HUES48 (cell line): ENCODE measurements around the gene BANF1.
"Not testable (repeated sequence)": the region's sequence is repeated elsewhere in the genome, so short reads cannot be mapped to it uniquely, and the experiment has no call there.

Experiments
- H3K27ac ChIP-seq: one replicate; pipeline ENCODE4 v1.7.0; 2013; ENCODE audit warnings: low read depth, low read length, inconsistent platforms
- H3K27me3 ChIP-seq: 2 replicates; pipeline ENCODE4 v1.6.1; 2013; ENCODE audit warnings: mild to moderate bottlenecking, low read length; ENCODE audit not compliant: control insufficient read depth, insufficient read depth
- H3K36me3 ChIP-seq: 2 replicates; pipeline ENCODE4 v1.6.1; 2013; ENCODE audit warnings: low read length; ENCODE audit not compliant: control insufficient read depth, insufficient read depth
- H3K4me1 ChIP-seq: 2 replicates; pipeline ENCODE4 v1.6.1; 2013; ENCODE audit warnings: mild to moderate bottlenecking, low read length; ENCODE audit not compliant: control insufficient read depth, insufficient read depth
- H3K4me3 ChIP-seq: 2 replicates; pipeline ENCODE4 v1.5.1; 2013; ENCODE audit warnings: mild to moderate bottlenecking, low read depth, low read length
- H3K9ac ChIP-seq: 2 replicates; pipeline ENCODE4 v1.6.1; 2013; ENCODE audit warnings: mild to moderate bottlenecking, low read depth, low read length, moderate library complexity
- H3K9me3 ChIP-seq: 2 replicates; pipeline ENCODE4 v1.6.1; 2013; ENCODE audit warnings: low read length; ENCODE audit not compliant: control insufficient read depth, insufficient read depth

BANF1 gene

DNA sequence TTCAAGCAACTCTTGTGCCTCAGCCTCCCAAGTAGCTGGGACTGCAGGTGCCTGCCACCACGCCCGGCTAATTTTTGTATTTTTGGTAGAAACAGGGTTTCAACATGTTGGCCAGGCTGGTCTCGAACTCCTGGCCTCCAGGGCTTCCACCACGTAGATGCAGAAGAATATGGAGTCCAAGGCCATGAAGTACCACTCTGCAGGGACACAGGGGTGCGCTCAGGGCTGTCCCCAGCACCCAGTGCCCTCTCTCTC lies 20.8 kb downstream of the BANF1 start:
- not testable (repeated sequence) for H3K4me3 ChIP-seq, H3K9ac ChIP-seq, H3K4me1 ChIP-seq, H3K36me3 ChIP-seq, H3K27ac ChIP-seq, H3K9me3 ChIP-seq
- peaks cover 17% of the 10 kb centered on the region; the same call in 1 of the 2 replicates for H3K27me3 ChIP-seq

DNA sequence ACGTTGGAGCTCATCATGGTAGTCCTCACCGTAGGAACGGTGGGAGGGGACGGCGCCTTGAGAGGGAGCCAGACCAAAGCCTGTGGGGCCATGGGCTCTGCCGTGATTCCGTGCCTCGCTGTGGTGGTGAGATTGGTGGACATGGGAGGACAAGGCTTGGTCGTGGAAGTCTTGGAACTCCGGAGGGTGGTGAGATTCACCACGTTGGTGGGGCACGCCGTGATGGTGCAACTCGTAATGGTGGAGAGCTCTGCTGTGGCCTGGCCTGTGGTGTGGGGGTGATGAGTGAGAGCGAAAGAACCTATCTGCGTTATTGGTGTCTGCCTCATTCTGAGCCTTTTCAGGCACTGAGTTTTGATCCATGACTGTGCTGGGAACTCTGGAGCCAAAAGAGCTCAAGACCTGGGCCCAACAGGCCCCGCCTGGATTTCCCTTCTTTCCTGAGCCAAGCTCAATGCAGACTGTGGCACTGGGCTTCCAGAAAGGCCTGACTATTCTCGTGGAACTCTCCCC lies 23.8 kb downstream of the BANF1 start, which contains the start of gene CATSPER1:
TSS of gene CATSPER1 (minus strand) at position 463 of the 513 bp plus-strand sequence. CDS start at position 363, 100 bp downstream.
- Histone ChIP-seq H3K9me3 (no peaks in the 10 kb centered on the region), H3K27ac (no peak within 1 kb of the TSS), H3K4me3 (no peak within 1 kb of the TSS), H3K36me3 (no peaks in the 10 kb centered on the region), H3K27me3 (peaks cover 17% of the 10 kb centered on the region; the same call in 1 of the 2 replicates), H3K9ac (no peak within 1 kb of the TSS), H3K4me1 (no peaks in the 10 kb centered on the region)

DNA sequence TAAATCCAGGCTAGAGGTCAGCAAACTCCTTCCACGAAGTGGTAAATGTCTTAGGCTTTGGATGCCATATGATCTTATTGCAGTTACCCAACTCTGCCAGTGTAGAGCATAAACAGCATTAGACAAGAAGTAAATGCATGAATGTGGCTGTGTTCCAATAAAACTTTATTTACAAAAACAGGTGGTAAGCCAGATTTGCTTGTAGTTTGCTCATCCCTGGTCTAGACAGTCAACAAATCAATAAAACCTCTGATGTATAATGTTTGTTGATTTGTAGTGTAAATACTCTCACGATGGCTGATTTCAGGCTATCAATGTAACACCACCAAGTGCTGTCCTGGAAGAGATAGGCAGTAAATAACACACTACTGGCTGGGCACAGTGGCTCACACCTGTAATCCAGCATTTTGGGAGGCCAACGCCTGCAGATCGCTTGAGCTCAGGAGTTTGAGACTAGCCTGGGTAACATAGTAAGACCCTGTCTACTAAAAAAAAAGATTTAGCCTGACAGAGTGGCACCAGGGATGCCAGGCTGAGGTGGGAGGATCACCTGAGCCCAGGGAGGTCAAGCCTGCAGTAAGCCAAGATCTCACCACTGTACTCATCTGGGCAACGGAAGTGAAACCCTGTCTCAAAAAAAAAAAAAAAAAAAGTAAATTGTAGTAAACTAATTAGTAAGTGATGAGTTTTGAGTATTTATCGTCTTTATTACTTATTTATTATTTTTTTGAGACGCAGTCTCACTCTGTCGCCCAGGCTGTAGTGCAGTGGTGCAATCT lies 30.8 kb downstream of the BANF1 start:
- Histone ChIP-seq H3K27ac (no peak overlapping the region), H3K9ac (no peak overlapping the region)

DNA sequence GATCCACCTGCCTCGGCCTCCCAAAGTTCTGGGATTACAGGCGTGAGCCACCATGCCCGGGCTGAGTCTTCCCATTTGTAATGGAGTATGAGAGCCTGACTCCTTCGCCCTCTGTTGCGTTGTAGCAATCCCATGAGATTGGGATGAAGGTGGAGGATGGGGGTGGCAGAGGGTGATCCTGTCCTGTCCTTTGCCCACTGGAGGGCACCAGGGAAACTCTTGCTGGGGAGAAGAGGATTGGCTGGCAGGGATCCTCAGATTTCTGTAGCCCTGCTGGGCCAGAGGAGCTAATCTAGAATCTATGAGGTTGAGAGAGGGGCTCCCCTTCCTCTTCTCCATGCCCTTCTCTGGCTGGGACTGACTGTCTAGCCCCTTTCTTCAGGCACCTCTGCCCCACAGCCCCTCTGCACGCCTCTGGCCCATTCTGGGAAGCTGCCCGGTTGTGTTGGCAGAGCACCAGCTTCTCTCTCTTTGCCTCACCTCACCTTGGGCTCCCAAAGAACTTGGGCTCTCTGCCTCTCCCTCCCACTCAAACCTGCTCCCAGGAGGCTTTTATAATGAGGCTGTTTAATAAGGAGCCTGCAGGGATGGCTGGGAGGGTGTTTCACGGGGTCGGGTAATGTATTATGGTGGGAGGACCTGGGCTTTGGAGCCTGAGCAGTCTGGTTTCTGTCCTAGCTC lies 33.5 kb downstream of the BANF1 start:
- no peak overlapping the region for H3K27ac ChIP-seq
- H3K36me3 ChIP-seq = no peaks in the 10 kb centered on the region
- no peak overlapping the region for H3K4me3 ChIP-seq
- peaks cover 5% of the 10 kb centered on the region; the same call in 1 of the 2 replicates for H3K9me3 ChIP-seq
- no peaks in the 10 kb centered on the region for H3K27me3 ChIP-seq
- no peak overlapping the region for H3K9ac ChIP-seq
- no peaks in the 10 kb centered on the region for H3K4me1 ChIP-seq

More for the DNA sequence above, 30.8 kb downstream of the BANF1 start:
- Histone ChIP-seq H3K36me3 (no peaks in the 10 kb centered on the region), H3K4me1 (no peaks in the 10 kb centered on the region), H3K27me3 (no peaks in the 10 kb centered on the region), H3K9me3 (peaks cover 5% of the 10 kb centered on the region; the same call in 1 of the 2 replicates), H3K4me3 (no peak overlapping the region)

DNA sequence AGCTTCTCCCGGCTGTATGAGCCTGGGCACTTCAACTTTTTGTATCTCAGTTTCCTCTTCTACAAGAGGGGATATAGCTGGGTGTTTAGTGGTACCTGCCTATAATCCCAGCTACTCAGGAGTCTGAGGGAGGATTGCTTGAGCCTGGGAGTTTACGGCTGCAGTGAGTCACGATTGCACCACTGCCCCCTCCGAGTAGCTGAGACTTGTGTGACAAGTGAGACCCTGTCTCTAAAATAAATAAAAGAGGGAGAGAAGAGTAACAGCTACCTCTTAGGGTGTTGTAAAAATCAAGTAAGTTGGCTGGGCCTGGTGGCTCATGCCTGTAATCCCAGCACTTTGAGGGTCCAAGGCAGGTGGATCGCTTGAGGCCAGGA lies 34.0 kb downstream of the BANF1 start:
- Histone ChIP-seq H3K9me3 (peaks cover 5% of the 10 kb centered on the region; the same call in 1 of the 2 replicates), H3K36me3 (peaks cover 2% of the 10 kb centered on the region; the same call in 1 of the 2 replicates), H3K4me3 (no peak overlapping the region), H3K27ac (no peak overlapping the region), H3K9ac (no peak overlapping the region), H3K27me3 (no peaks in the 10 kb centered on the region), H3K4me1 (no peaks in the 10 kb centered on the region)

DNA sequence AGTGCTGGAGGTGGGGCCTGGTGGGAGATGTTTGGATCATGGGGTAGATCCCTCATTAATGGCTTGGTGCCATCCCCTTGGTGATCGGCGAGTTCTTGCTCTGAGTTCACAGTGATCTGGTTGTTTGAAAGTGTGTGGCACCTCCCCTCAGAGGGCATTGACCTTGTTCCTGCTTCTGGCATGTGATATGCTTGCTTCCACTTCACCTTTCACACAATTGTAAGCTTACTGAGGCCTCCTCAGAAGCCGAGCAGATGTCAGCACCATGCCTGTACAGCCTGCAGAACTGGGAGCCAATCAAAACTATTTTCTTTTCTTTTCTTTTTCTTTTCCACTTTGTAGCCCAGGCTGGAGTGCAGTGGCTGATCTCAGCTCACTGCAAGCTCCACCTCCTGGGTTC lies 35.0 kb downstream of the BANF1 start:
- peaks cover 11% of the 10 kb centered on the region; the same call in 1 of the 2 replicates for H3K36me3 ChIP-seq
- H3K4me1 ChIP-seq = no peaks in the 10 kb centered on the region
- peaks cover 5% of the 10 kb centered on the region; the same call in 1 of the 2 replicates for H3K9me3 ChIP-seq
- no peak overlapping the region for H3K27ac ChIP-seq
- no peaks in the 10 kb centered on the region for H3K27me3 ChIP-seq
- no peak overlapping the region for H3K9ac ChIP-seq
- no peak overlapping the region for H3K4me3 ChIP-seq

DNA sequence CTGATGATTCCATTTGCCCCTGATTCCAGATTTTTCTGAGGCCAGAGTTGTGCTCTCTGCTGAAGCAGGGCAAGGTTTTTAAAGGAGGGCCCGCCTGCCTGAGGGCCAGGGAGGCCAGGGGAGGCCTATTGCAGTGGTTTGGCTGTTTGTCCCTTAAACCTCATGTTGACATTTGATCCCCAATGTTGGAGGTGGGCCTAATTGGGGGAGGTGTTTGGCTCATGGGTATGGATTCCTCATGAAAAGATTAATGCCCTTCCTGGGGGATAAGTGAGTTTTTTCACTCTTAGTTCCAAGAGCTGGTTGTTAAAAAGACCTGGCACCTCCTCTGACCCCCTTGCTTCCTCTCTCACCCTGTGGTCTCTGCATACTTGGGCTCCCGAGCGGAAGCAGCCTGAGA lies 37.5 kb downstream of the BANF1 start:
- H3K4me3 ChIP-seq = no peak overlapping the region
- peaks cover 28% of the 10 kb centered on the region for H3K36me3 ChIP-seq
- no peak overlapping the region for H3K9ac ChIP-seq
- H3K4me1 ChIP-seq = 0 out of 2 replicates have a peak, but pooled peaks cover under 1% of the 10 kb centered on the region
- H3K27ac ChIP-seq = no peak overlapping the region
- no peaks in the 10 kb centered on the region for H3K27me3 ChIP-seq
- peaks cover 5% of the 10 kb centered on the region; the same call in 1 of the 2 replicates for H3K9me3 ChIP-seq

DNA sequence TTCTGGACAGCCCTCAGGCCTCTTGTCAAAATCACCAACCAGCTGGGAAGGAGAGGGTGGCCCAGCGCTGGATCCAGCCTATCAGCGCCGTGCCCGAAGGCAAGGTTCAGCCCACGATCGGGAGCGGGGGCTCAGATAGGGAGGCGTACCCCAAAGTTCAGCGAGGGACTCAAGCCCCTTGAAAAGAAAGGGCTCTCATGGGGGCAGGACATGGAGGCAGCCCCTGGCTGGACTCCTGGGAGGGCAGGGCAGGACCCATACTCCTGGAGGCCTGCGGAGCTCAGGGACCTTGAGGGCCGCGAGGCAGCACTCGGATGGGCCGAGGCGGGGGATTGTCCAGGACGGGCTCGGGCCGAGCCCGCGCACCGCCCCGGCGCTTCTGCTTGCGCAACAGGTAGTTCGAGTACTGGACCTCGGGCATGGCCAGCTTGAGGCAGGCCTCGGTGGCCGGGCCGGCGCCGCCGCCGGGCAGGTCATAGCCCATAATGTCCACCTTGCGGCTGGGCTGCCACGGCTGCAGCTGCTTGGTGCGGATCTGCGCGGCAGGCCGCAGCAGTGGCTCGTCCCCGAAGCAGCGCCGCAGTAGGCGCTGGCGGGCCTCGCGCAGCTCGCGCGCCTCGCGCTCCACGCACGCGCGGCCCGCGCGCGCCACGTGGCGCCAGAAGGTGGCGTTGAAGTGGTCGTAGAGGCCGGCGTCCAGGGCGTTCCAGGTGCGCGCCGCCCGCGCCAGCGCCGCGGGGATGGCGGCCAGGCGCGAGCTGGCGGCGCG lies 40.1 kb downstream of the BANF1 start:
- 0 out of 2 replicates have a peak, but pooled peaks cover 8% of the 10 kb centered on the region for H3K4me1 ChIP-seq

DNA sequence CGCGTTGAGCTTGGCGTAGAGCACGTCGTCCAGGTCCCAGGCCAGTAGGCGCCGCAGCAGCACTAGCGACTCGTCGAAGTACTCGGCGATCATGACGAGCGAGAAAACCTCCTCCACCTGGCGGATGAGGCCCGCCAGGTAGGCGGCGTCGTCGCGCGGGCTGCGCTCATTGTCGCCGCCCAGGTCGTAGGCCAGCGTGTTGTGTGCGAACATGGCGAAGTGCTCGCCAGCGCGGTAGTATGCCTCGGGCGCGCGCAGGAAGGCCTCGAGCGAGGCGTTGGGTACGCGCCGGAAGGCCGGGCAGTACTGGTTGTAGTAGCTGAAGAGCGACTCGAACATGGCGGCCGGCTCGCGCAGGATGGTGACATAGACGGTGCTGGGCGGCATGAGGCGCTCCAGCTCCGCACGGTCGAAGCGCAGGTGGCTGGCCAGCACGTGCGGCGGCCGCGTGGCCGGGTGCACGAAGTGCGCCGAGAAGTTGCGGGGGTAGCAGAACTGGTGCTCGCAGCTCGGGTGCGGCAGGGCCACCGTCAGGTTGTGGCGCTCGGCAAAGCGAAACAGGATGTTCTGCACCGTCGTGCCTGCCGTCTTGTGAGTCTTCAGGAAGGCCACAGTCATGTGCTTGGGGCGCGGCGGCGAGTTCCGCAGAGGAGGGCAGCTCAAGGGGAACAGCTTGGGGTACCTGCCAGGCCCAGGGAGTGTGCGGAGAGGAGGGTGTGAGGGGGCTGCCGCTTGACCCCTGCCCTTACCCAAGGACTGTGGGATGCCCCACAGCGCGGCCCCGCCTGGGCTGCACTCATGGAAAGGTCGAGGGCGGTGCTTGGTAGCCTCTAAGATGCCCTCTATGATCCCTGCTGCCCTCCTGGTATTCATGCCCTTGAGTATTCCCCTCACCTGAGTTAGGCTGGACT lies 40.9 kb downstream of the BANF1 start:
- Histone ChIP-seq H3K9me3 (no peaks in the 10 kb centered on the region), H3K27me3 (no peaks in the 10 kb centered on the region), H3K4me1 (0 out of 2 replicates have a peak, but pooled peaks cover 8% of the 10 kb centered on the region), H3K9ac (no peak overlapping the region), H3K4me3 (no peak overlapping the region), H3K36me3 (peaks cover 31% of the 10 kb centered on the region), H3K27ac (no peak overlapping the region)

More for the DNA sequence above, 40.1 kb downstream of the BANF1 start:
- no peak overlapping the region for H3K4me3 ChIP-seq
- peaks cover 31% of the 10 kb centered on the region for H3K36me3 ChIP-seq
- H3K27ac ChIP-seq = no peak overlapping the region
- H3K27me3 ChIP-seq = no peaks in the 10 kb centered on the region
- peaks cover under 1% of the 10 kb centered on the region; the same call in 1 of the 2 replicates for H3K9me3 ChIP-seq
- H3K9ac ChIP-seq = no peak overlapping the region

DNA sequence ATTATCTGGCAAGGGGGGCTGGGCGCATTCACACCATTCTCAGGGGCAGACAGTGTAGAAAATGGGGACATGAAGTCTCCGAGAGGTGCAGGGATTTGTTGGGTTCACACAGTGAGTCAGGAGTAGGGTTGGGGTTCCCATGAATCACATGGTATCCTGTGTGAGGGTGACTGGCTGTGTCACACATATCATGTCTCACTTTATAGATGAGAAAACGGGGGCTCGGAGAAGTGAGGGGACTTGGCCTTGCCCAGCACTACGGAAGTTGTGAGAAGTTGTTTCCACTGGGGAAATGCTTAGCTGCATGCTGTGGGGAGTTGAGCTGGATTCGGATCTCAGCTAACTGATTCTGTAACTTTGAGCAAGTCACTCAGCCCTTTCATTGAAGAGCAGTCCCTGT lies 42.5 kb downstream of the BANF1 start:
- Histone ChIP-seq H3K4me3 (no peak overlapping the region), H3K27me3 (no peaks in the 10 kb centered on the region), H3K36me3 (peaks cover 31% of the 10 kb centered on the region), H3K4me1 (0 out of 2 replicates have a peak, but pooled peaks cover 12% of the 10 kb centered on the region), H3K27ac (no peak overlapping the region), H3K9ac (no peak overlapping the region), H3K9me3 (no peaks in the 10 kb centered on the region)
